WTC11 (cell line): Measurements from ENCODE around the gene ANO1. TPM values are rescaled to one million over a fixed set of nuclear protein-coding genes. Genes with fewer than 3 reads are reported as not detected.

Experiments
- ATAC-seq: fragments of 200-7000 bp; cut with Tn5 transposase; 2 replicates; pipeline ENCODE4 v1.10.0; 2021; ENCODE audit warnings: mild to moderate bottlenecking, moderate library complexity
- CTCF ChIA-PET: fragments of 300-600 bp; sonication (Branson Sonifier 250); formaldehyde crosslinking; loops from one replicate; lab custom pipeline; 2021; ENCODE audit warnings: antibody characterized with exemption; lab: Charles Lee
- POLR2A ChIA-PET: fragments of 350-600 bp; sonication (Branson Sonifier 250); formaldehyde crosslinking; loops from one replicate; lab custom pipeline; 2021; ENCODE audit warnings: antibody characterized with exemption; lab: Charles Lee
- DNase-seq: peaks from one replicate; pipeline ENCODE4 v3.0.0; 2021; ENCODE audit warnings: low spot score
- H3K27ac Mint-ChIP-seq: 2 replicates; pipeline ENCODE4 v1.8.0; 2021; ENCODE audit warnings: mixed read lengths
- H3K27me3 Mint-ChIP-seq: 2 replicates; pipeline ENCODE4 v1.8.0; 2021; ENCODE audit warnings: low read depth, mild to moderate bottlenecking, moderate library complexity, mixed read lengths
- H3K36me3 Mint-ChIP-seq: 2 replicates; pipeline ENCODE4 v1.8.0; 2021; ENCODE audit warnings: mixed read lengths
- H3K4me1 Mint-ChIP-seq: 2 replicates; pipeline ENCODE4 v1.8.0; 2022; ENCODE audit warnings: mixed read lengths
- H3K4me3 Mint-ChIP-seq: 2 replicates; pipeline ENCODE4 v1.8.0; 2021; ENCODE audit warnings: mild to moderate bottlenecking, moderate library complexity, mixed read lengths
- H3K9me3 Mint-ChIP-seq: 2 replicates; pipeline ENCODE4 v1.8.0; 2021; ENCODE audit warnings: mixed read lengths
- CREM ChIP-seq: sonication (generic); formaldehyde crosslinking; IDR thresholded peaks from 2 replicates; pipeline ENCODE4 v1.8.1; 2022; ENCODE audit warnings: mild to moderate bottlenecking, missing genetic modification reagents, moderate library complexity
- EMX1 ChIP-seq: fragments of 250-450 bp; sonication (Bioruptor Pico); IDR thresholded peaks from 2 replicates; pipeline ENCODE4 v1.8.0; 2021; ENCODE audit warnings: mild to moderate bottlenecking
- ESRRA ChIP-seq: sonication (generic); formaldehyde crosslinking; IDR thresholded peaks from 2 replicates; pipeline ENCODE4 v1.8.1; 2022; ENCODE audit warnings: mild to moderate bottlenecking, missing genetic modification reagents, borderline replicate concordance
- ETV6 ChIP-seq: sonication (generic); formaldehyde crosslinking; IDR thresholded peaks from 2 replicates; pipeline ENCODE4 v1.8.1; 2022; ENCODE audit warnings: mild to moderate bottlenecking, missing genetic modification reagents
- FOXP1 ChIP-seq: sonication (generic); formaldehyde crosslinking; IDR thresholded peaks from 2 replicates; pipeline ENCODE4 v1.8.0; 2022; ENCODE audit warnings: missing genetic modification reagents, mild to moderate bottlenecking, moderate library complexity, borderline replicate concordance
- GRHL2 ChIP-seq: fragments of 250-450 bp; sonication (Bioruptor Pico); IDR thresholded peaks from 2 replicates; pipeline ENCODE4 v1.8.0; 2022; ENCODE audit warnings: mild to moderate bottlenecking, moderate library complexity; ENCODE audit not compliant: insufficient replicate concordance, severe bottlenecking
- GTF2I ChIP-seq: fragments of 250-450 bp; sonication (Bioruptor Pico); conservative IDR thresholded peaks from 2 replicates; pipeline ENCODE4 v1.4.0; 2021; ENCODE audit warnings: mild to moderate bottlenecking
- JAZF1 ChIP-seq: fragments of 250-450 bp; sonication (Bioruptor Pico); IDR thresholded peaks from 2 replicates; pipeline ENCODE4 v1.9.0; 2021; ENCODE audit warnings: moderate library complexity, mild to moderate bottlenecking, inconsistent platforms
- JUN ChIP-seq: sonication (generic); formaldehyde crosslinking; IDR thresholded peaks from 2 replicates; pipeline ENCODE4 v1.8.0; 2023; ENCODE audit warnings: mild to moderate bottlenecking, missing genetic modification reagents
- KAT7 ChIP-seq: sonication (generic); formaldehyde crosslinking; IDR thresholded peaks from 2 replicates; pipeline ENCODE4 v1.8.1; 2023; ENCODE audit warnings: missing genetic modification reagents, mild to moderate bottlenecking, borderline replicate concordance
- MXD4 ChIP-seq: fragments of 250-450 bp; sonication (Bioruptor Pico); IDR thresholded peaks from 2 replicates; pipeline ENCODE4 v1.8.0; 2021; ENCODE audit warnings: mild to moderate bottlenecking, moderate library complexity, borderline replicate concordance
- NFATC4 ChIP-seq: fragments of 250-450 bp; sonication (Bioruptor Pico); IDR thresholded peaks from 2 replicates; pipeline ENCODE4 v1.9.0; 2021; ENCODE audit warnings: mild to moderate bottlenecking
- NFYB ChIP-seq: sonication (generic); formaldehyde crosslinking; conservative IDR thresholded peaks from 2 replicates; pipeline ENCODE4 v1.8.0; 2022; ENCODE audit warnings: low read depth, missing genetic modification reagents
- NR2C2 ChIP-seq: sonication (generic); formaldehyde crosslinking; IDR thresholded peaks from 2 replicates; pipeline ENCODE4 v1.8.0; 2022; ENCODE audit warnings: mild to moderate bottlenecking, missing genetic modification reagents
- NR3C1 ChIP-seq: sonication (generic); formaldehyde crosslinking; conservative IDR thresholded peaks from 2 replicates; pipeline ENCODE4 v1.8.1; 2023; ENCODE audit warnings: low read depth, mild to moderate bottlenecking, missing genetic modification reagents
- OVOL2 ChIP-seq: fragments of 250-450 bp; sonication (Bioruptor Pico); IDR thresholded peaks from 2 replicates; pipeline ENCODE4 v1.9.0; 2021; ENCODE audit warnings: mild to moderate bottlenecking, borderline replicate concordance
- RELA ChIP-seq: sonication (generic); formaldehyde crosslinking; IDR thresholded peaks from 2 replicates; pipeline ENCODE4 v1.8.1; 2022; ENCODE audit warnings: missing genetic modification reagents, mild to moderate bottlenecking, borderline replicate concordance
- SMAD3 ChIP-seq: sonication (generic); formaldehyde crosslinking; IDR thresholded peaks from 2 replicates; pipeline ENCODE4 v1.8.0; 2022; ENCODE audit warnings: missing genetic modification reagents, mild to moderate bottlenecking, borderline replicate concordance
- SMAD4 ChIP-seq: sonication (generic); formaldehyde crosslinking; IDR thresholded peaks from 2 replicates; pipeline ENCODE4 v1.8.0; 2022; ENCODE audit warnings: mild to moderate bottlenecking, missing genetic modification reagents
- ZBTB21 ChIP-seq: sonication (generic); formaldehyde crosslinking; IDR thresholded peaks from 2 replicates; pipeline ENCODE4 v1.8.1; 2023; ENCODE audit warnings: mild to moderate bottlenecking, missing genetic modification reagents, borderline replicate concordance
- ZNF121 ChIP-seq: sonication (generic); formaldehyde crosslinking; IDR thresholded peaks from 2 replicates; pipeline ENCODE4 v1.8.0; 2023; ENCODE audit warnings: missing genetic modification reagents
- ZNF219 ChIP-seq: sonication (generic); formaldehyde crosslinking; IDR thresholded peaks from 2 replicates; pipeline ENCODE4 v1.8.0; 2023; ENCODE audit warnings: missing genetic modification reagents, mild to moderate bottlenecking, borderline replicate concordance
- ZNF317 ChIP-seq: sonication (generic); formaldehyde crosslinking; IDR thresholded peaks from 2 replicates; pipeline ENCODE4 v1.8.1; 2023; ENCODE audit warnings: low read depth, mild to moderate bottlenecking, moderate library complexity, missing genetic modification reagents, borderline replicate concordance
- ZNF423 ChIP-seq: fragments of 250-450 bp; sonication (Bioruptor Pico); IDR thresholded peaks from 2 replicates; pipeline ENCODE4 v2.1.2; 2022; ENCODE audit warnings: mild to moderate bottlenecking, moderate library complexity
- total RNA-seq: library from RNA; stranded (reverse); gene quantifications from 3 replicates; pipeline ENCODE4 v1.2.3, GENCODE V29; 2021
- TF ChIP-seq, protein P1 (sequence below): sonication (generic); formaldehyde crosslinking; IDR thresholded peaks from 2 replicates; pipeline ENCODE4 v1.8.0; 2023; ENCODE audit warnings: missing genetic modification reagents
- TF ChIP-seq, protein P2 (sequence below): sonication (generic); formaldehyde crosslinking; IDR thresholded peaks from 2 replicates; pipeline ENCODE4 v1.8.1; 2022; ENCODE audit warnings: missing genetic modification reagents, borderline replicate concordance
- TF ChIP-seq, protein P3 (sequence below): fragments of 250-450 bp; sonication (Bioruptor Pico); IDR thresholded peaks from 2 replicates; pipeline ENCODE4 v1.8.0; 2021; ENCODE audit warnings: mild to moderate bottlenecking
- TF ChIP-seq, protein P4 (sequence below): sonication (generic); formaldehyde crosslinking; IDR thresholded peaks from 2 replicates; pipeline ENCODE4 v1.8.0; 2022; ENCODE audit warnings: missing genetic modification reagents
- TF ChIP-seq, protein P5 (sequence below): sonication (generic); formaldehyde crosslinking; IDR thresholded peaks from 2 replicates; pipeline ENCODE4 v1.8.1; 2023; ENCODE audit warnings: mild to moderate bottlenecking, moderate library complexity, missing genetic modification reagents
- TF ChIP-seq, protein P6 (sequence below): sonication (generic); formaldehyde crosslinking; IDR thresholded peaks from 2 replicates; pipeline ENCODE4 v1.8.0; 2022; ENCODE audit warnings: mild to moderate bottlenecking, missing genetic modification reagents

Gene ANO1
- total RNA-seq, 1 experiment from 2014 or later = 4.1 TPM

DNA sequence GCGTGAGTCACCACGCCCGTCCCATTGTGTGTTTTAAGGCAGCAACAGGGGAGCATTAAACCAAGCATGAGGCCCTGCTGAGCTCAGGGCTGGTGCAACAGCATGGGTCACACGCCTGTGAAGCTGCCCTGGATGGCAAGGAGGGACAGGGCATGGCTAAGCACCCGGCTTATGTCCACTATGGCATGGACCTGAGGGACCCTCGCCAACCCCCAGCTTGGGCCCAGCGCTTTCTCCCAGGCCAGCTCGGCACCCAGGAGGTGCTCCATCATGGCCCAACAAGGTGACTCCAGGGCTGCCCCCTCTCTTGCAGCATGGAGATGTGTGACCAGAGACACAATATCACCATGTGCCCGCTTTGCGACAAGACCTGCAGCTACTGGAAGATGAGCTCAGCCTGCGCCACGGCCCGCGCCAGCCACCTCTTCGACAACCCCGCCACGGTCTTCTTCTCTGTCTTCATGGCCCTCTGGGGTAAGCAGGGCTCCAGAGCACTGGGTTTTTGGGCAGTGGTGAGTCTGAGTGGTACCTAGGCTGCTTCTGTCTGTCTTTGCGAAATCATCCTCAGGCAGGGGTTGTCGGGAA is 53.6 kb downstream of the ANO1 start (continued):
- TF ChIP-seq FOXP1 (CRISPR knock-in tag) (no peak), RELA (CRISPR knock-in tag) (no peak), OVOL2 (CRISPR knock-in tag) (no peak), MXD4 (CRISPR knock-in tag) (no peak), NFYB (CRISPR knock-in tag) (no peak), GTF2I (CRISPR knock-in tag) (no peak), NFATC4 (no peak), NR2C2 (CRISPR knock-in tag) (no peak), ETV6 (CRISPR knock-in tag) (no peak), EMX1 (CRISPR knock-in tag) (no peak), JUN (no peak), ESRRA (CRISPR knock-in tag) (no peak)
- TF ChIP-seq, protein P1, sequence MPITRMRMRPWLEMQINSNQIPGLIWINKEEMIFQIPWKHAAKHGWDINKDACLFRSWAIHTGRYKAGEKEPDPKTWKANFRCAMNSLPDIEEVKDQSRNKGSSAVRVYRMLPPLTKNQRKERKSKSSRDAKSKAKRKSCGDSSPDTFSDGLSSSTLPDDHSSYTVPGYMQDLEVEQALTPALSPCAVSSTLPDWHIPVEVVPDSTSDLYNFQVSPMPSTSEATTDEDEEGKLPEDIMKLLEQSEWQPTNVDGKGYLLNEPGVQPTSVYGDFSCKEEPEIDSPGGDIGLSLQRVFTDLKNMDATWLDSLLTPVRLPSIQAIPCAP (CRISPR knock-in tag) = no peak
- TF ChIP-seq, all 79 proteins: peak for 0

DNA sequence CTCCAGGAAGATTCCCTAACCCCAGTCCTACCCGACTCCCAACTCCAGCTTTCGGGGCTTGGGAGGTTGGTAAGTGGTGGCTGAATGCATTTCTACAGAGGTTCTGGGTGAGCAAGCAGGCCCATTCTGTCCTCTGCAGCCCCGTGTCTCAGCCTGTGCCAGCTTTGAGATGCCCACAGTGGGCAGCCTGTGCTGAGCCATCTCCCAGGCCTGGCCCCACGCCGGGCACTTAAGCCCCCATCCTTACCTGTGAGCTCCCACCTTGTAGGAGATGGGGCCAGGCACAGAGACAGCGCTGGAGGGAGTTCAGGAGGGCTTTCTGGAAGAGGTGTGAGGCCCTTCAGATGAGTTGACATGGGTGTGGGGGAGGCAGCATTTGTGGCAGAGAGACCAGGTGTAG is 54.5 kb downstream of the ANO1 start:
- DNase-seq (no peak), ATAC-seq (no peak)
- POLR2A ChIA-PET = no interaction called here
- CTCF ChIA-PET = interaction anchor here (1.0 to 2.0 kb wide), 2 partner anchors 9 to 25 kb away, joined by 3 to 8 read pairs; no protein-coding TSS in a partner anchor
- Mint-ChIP-seq H3K27me3 (no peaks in the 10 kb centered on the region), H3K36me3 (no peaks in the 10 kb centered on the region), H3K9me3 (no peaks in the 10 kb centered on the region), H3K4me1 (peaks cover 25% of the 10 kb centered on the region), H3K27ac (no peak overlapping the region), H3K4me3 (no peak overlapping the region)
- TF ChIP-seq ZNF219 (CRISPR knock-in tag) = no peak
- TF ChIP-seq SMAD3 = no peak
- TF ChIP-seq ZBTB21 (CRISPR knock-in tag) = no peak
- no peak for TF ChIP-seq CREM (CRISPR knock-in tag)
- TF ChIP-seq ZNF423 (CRISPR knock-in tag) = no peak
- TF ChIP-seq, protein P2, sequence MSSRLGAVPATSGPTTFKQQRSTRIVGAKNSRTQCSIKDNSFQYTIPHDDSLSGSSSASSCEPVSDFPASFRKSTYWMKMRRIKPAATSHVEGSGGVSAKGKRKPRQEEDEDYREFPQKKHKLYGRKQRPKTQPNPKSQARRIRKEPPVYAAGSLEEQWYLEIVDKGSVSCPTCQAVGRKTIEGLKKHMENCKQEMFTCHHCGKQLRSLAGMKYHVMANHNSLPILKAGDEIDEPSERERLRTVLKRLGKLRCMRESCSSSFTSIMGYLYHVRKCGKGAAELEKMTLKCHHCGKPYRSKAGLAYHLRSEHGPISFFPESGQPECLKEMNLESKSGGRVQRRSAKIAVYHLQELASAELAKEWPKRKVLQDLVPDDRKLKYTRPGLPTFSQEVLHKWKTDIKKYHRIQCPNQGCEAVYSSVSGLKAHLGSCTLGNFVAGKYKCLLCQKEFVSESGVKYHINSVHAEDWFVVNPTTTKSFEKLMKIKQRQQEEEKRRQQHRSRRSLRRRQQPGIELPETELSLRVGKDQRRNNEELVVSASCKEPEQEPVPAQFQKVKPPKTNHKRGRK = no peak
- no peak for TF ChIP-seq ZNF317 (CRISPR knock-in tag)
- TF ChIP-seq SMAD4 (CRISPR knock-in tag) = no peak
- TF ChIP-seq, protein P3, sequence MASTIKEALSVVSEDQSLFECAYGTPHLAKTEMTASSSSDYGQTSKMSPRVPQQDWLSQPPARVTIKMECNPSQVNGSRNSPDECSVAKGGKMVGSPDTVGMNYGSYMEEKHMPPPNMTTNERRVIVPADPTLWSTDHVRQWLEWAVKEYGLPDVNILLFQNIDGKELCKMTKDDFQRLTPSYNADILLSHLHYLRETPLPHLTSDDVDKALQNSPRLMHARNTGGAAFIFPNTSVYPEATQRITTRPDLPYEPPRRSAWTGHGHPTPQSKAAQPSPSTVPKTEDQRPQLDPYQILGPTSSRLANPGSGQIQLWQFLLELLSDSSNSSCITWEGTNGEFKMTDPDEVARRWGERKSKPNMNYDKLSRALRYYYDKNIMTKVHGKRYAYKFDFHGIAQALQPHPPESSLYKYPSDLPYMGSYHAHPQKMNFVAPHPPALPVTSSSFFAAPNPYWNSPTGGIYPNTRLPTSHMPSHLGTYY (CRISPR knock-in tag) = no peak
- TF ChIP-seq NFYB (CRISPR knock-in tag) = no peak
- TF ChIP-seq NR3C1 (CRISPR knock-in tag) = no peak
- TF ChIP-seq, protein P4, sequence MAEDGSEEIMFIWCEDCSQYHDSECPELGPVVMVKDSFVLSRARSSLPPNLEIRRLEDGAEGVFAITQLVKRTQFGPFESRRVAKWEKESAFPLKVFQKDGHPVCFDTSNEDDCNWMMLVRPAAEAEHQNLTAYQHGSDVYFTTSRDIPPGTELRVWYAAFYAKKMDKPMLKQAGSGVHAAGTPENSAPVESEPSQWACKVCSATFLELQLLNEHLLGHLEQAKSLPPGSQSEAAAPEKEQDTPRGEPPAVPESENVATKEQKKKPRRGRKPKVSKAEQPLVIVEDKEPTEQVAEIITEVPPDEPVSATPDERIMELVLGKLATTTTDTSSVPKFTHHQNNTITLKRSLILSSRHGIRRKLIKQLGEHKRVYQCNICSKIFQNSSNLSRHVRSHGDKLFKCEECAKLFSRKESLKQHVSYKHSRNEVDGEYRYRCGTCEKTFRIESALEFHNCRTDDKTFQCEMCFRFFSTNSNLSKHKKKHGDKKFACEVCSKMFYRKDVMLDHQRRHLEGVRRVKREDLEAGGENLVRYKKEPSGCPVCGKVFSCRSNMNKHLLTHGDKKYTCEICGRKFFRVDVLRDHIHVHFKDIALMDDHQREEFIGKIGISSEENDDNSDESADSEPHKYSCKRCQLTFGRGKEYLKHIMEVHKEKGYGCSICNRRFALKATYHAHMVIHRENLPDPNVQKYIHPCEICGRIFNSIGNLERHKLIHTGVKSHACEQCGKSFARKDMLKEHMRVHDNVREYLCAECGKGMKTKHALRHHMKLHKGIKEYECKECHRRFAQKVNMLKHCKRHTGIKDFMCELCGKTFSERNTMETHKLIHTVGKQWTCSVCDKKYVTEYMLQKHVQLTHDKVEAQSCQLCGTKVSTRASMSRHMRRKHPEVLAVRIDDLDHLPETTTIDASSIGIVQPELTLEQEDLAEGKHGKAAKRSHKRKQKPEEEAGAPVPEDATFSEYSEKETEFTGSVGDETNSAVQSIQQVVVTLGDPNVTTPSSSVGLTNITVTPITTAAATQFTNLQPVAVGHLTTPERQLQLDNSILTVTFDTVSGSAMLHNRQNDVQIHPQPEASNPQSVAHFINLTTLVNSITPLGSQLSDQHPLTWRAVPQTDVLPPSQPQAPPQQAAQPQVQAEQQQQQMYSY = no peak
- no peak for TF ChIP-seq MXD4 (CRISPR knock-in tag)
- TF ChIP-seq, protein P5, sequence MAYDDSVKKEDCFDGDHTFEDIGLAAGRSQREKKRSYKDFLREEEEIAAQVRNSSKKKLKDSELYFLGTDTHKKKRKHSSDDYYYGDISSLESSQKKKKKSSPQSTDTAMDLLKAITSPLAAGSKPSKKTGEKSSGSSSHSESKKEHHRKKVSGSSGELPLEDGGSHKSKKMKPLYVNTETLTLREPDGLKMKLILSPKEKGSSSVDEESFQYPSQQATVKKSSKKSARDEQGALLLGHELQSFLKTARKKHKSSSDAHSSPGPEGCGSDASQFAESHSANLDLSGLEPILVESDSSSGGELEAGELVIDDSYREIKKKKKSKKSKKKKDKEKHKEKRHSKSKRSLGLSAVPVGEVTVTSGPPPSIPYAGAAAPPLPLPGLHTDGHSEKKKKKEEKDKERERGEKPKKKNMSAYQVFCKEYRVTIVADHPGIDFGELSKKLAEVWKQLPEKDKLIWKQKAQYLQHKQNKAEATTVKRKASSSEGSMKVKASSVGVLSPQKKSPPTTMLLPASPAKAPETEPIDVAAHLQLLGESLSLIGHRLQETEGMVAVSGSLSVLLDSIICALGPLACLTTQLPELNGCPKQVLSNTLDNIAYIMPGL = no peak
- TF ChIP-seq JAZF1 (CRISPR knock-in tag) = no peak
- TF ChIP-seq, protein P6, sequence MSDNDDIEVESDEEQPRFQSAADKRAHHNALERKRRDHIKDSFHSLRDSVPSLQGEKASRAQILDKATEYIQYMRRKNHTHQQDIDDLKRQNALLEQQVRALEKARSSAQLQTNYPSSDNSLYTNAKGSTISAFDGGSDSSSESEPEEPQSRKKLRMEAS = no peak
- no peak for TF ChIP-seq NFATC4
- no peak for TF ChIP-seq ZNF121 (CRISPR knock-in tag)
- TF ChIP-seq GRHL2 (CRISPR knock-in tag) = no peak
- no peak for TF ChIP-seq KAT7 (CRISPR knock-in tag)
